Measurements from ENCODE around the gene GAS2L2. TPM values are rescaled to one million over a fixed set of nuclear protein-coding genes. Genes with fewer than 3 reads are reported as not detected.

Gene GAS2L2
- polyA plus RNA-seq, 1 donor (not counting 4 experiments of a cell fraction or from before 2014, with no cell fraction given) = 0.05 TPM

DNA sequence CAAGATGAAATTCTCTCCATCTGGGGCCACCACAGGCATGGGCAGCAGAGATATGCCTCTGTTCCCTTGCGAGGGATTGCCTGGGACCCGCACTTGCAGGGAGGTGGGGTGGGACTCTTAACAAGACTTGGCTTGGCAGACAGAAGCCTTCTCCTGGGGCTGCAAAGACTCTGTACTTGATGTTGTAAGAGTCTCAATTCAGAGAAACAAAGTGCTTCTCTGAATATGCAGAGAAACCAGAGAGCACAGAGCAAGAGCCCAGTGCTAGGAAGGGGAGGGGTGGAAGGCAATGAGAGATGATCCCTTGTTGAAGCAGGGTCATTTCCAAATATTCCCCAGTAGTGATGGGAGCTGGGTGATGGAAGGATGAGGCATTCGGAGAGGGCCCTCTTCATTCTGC is 40.2 kb upstream of the GAS2L2 start:
- dilution Hi-C loops (cut with MboI; ENCODE audit: extremely low pct_ligation_motif_present, low sequenced_read_pairs) = no loop called here
- Histone ChIP-seq H3K4me1 (ENCODE audit: control insufficient read depth, extremely low read depth, insufficient read depth, low read length) (peaks cover 44% of the 10 kb centered on the region), H3K9ac (ENCODE audit: control insufficient read depth, extremely low read depth, insufficient read depth, low read length) (peak overlapping the region; percentile 26), H2AFZ (ENCODE audit: control insufficient read depth, low read length) (no peak overlapping the region), H4K20me1 (ENCODE audit: control insufficient read depth, extremely low read depth, insufficient read depth, low read length) (no peaks in the 10 kb centered on the region), H3K9me1 (ENCODE audit: control insufficient read depth, extremely low read depth, insufficient read depth, low read length) (no peaks in the 10 kb centered on the region), H3K79me2 (ENCODE audit: control insufficient read depth, insufficient read depth, low read length) (no peaks in the 10 kb centered on the region), H3K36me3 (ENCODE audit: control insufficient read depth in 2 of 2, extremely low read depth in 1 of 2, insufficient read depth in 2 of 2, low read length in 2 of 2) (no peaks in the 10 kb centered on the region), H3K9me3 (ENCODE audit: control insufficient read depth, low read depth, low read length) (no peaks in the 10 kb centered on the region), H3K4me3 (ENCODE audit: control insufficient read depth in 2 of 3, extremely low read depth in 1 of 3, insufficient read depth in 2 of 3, low read depth in 1 of 3, low read length in 3 of 3) (peak overlapping the region in 2 of 3 experiments; percentile 66 to 79), H3K27me3 (ENCODE audit: control insufficient read depth, extremely low read depth, insufficient read depth, low read length) (no peaks in the 10 kb centered on the region), H3K27ac (ENCODE audit: control insufficient read depth, insufficient read depth, low read length) (no peak overlapping the region), H3K4me2 (ENCODE audit: control insufficient read depth, extremely low read depth, insufficient read depth, low read depth, low read length) (peak overlapping the region; percentile 83)
- no peak for TF ChIP-seq EZH2 (IDR thresholded peaks at IDR 0.05; ENCODE audit: low read length)
- TF ChIP-seq, protein P1, sequence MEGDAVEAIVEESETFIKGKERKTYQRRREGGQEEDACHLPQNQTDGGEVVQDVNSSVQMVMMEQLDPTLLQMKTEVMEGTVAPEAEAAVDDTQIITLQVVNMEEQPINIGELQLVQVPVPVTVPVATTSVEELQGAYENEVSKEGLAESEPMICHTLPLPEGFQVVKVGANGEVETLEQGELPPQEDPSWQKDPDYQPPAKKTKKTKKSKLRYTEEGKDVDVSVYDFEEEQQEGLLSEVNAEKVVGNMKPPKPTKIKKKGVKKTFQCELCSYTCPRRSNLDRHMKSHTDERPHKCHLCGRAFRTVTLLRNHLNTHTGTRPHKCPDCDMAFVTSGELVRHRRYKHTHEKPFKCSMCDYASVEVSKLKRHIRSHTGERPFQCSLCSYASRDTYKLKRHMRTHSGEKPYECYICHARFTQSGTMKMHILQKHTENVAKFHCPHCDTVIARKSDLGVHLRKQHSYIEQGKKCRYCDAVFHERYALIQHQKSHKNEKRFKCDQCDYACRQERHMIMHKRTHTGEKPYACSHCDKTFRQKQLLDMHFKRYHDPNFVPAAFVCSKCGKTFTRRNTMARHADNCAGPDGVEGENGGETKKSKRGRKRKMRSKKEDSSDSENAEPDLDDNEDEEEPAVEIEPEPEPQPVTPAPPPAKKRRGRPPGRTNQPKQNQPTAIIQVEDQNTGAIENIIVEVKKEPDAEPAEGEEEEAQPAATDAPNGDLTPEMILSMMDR (optimal IDR thresholded peaks at IDR 0.05 in 1 of 3, IDR thresholded peaks at IDR 0.05 in 1 of 3, conservative IDR thresholded peaks at IDR 0.05 in 1 of 3; ENCODE audit: extremely low read depth in 1 of 3, insufficient read depth in 2 of 3, low read length in 3 of 3) = no peak
- FAIRE-seq = no peak
- DNase-seq (ENCODE audit: low read depth, low spot score) = no peak

DNA sequence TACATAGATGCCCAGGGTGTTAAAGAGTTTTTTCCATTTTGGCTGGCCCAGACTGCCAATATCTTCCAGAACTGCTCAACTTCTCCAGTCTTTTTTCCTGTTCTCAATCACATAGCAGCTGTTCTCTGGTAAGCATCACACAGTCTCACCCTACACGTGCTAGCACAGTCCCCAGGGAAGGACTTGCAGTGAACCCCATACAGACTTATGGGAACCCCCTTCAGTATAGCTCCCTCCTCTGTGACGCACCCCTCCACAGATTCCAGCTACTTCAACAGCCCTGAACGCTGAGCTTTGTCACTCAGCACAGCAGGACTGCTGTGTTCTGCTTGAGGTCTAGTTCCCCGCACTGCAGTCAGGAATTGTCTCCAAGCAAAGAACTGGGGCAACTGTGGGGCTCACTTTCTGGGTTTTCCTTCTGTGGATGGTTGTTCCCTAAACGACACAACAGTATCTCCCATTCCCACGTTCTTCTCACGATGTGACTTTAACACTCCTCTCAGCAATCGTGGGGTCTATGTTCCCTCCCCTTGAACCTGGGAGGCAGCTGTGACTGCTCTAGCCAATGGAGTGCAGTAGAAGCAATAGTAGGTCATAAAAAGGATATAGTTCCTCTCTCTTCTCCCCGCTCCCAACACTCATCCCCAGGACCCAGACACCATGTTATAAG is 38.8 kb upstream of the GAS2L2 start:
- FAIRE-seq = no peak
- Histone ChIP-seq H3K79me2 (ENCODE audit: control insufficient read depth, insufficient read depth, low read length) (no peaks in the 10 kb centered on the region), H3K4me3 (ENCODE audit: control insufficient read depth in 2 of 3, extremely low read depth in 1 of 3, insufficient read depth in 2 of 3, low read depth in 1 of 3, low read length in 3 of 3) (peak overlapping the region in 1 of 3 experiments; percentile 3), H3K36me3 (ENCODE audit: control insufficient read depth in 2 of 2, extremely low read depth in 1 of 2, insufficient read depth in 2 of 2, low read length in 2 of 2) (no peaks in the 10 kb centered on the region), H3K9me1 (ENCODE audit: control insufficient read depth, extremely low read depth, insufficient read depth, low read length) (no peaks in the 10 kb centered on the region), H2AFZ (ENCODE audit: control insufficient read depth, low read length) (no peak overlapping the region), H3K27me3 (ENCODE audit: control insufficient read depth, extremely low read depth, insufficient read depth, low read length) (no peaks in the 10 kb centered on the region), H3K4me1 (ENCODE audit: control insufficient read depth, extremely low read depth, insufficient read depth, low read length) (peaks cover 59% of the 10 kb centered on the region), H3K4me2 (ENCODE audit: control insufficient read depth, extremely low read depth, insufficient read depth, low read depth, low read length) (peak overlapping the region; percentile 83), H3K9me3 (ENCODE audit: control insufficient read depth, low read depth, low read length) (no peaks in the 10 kb centered on the region), H3K27ac (ENCODE audit: control insufficient read depth, insufficient read depth, low read length) (peak overlapping the region; percentile 54), H4K20me1 (ENCODE audit: control insufficient read depth, extremely low read depth, insufficient read depth, low read length) (no peaks in the 10 kb centered on the region), H3K9ac (ENCODE audit: control insufficient read depth, extremely low read depth, insufficient read depth, low read length) (peak overlapping the region; percentile 11)
- DNase-seq (ENCODE audit: low read depth, low spot score) = no peak
- dilution Hi-C loops (cut with MboI; ENCODE audit: extremely low pct_ligation_motif_present, low sequenced_read_pairs) = no loop called here
- TF ChIP-seq, protein P1 (optimal IDR thresholded peaks at IDR 0.05 in 1 of 3, IDR thresholded peaks at IDR 0.05 in 1 of 3, conservative IDR thresholded peaks at IDR 0.05 in 1 of 3; ENCODE audit: extremely low read depth in 1 of 3, insufficient read depth in 2 of 3, low read length in 3 of 3) = no peak
- no peak for TF ChIP-seq EZH2 (IDR thresholded peaks at IDR 0.05; ENCODE audit: low read length)

Measured in keratinocyte (primary cell).